Measurements from ENCODE around the gene BBS12. TPM values are rescaled to one million over a fixed set of nuclear protein-coding genes. Genes with fewer than 3 reads are reported as not detected.

BBS12 gene
- total and polyA plus RNA-seq, 2 donors (not counting 3 experiments of a cell fraction or from before 2014, with no cell fraction given) = 0.91 to 2.3 TPM

GRCh38 chr4:122701965-122702364 lies 30.5 kb upstream of the BBS12 start:
- Histone ChIP-seq H3K4me2 (ENCODE audit: insufficient read depth, low read length) (no peak overlapping the region), H3K4me1 (ENCODE audit: control insufficient read depth, extremely low read depth, insufficient read depth, low read length) (peaks cover 4% of the 10 kb centered on the region), H3K27me3 (ENCODE audit: control insufficient read depth in 2 of 2, insufficient read depth in 2 of 2, low read length in 2 of 2) (peaks cover 5 to 8% of the 10 kb centered on the region in 2 experiments), H3K36me3 (ENCODE audit: control insufficient read depth in 2 of 2, extremely low read depth in 1 of 2, insufficient read depth in 2 of 2, low read length in 2 of 2) (no peaks in the 10 kb centered on the region), H3K9me3 (replicated peaks; ENCODE audit: control insufficient read depth, insufficient read depth, low read length) (no peaks in the 10 kb centered on the region), H3K9me1 (replicated peaks; ENCODE audit: control insufficient read depth, extremely low read depth, insufficient read depth, low read length) (no peaks in the 10 kb centered on the region), H3K9ac (replicated peaks; ENCODE audit: extremely low read depth, insufficient read depth, low read length) (no peak overlapping the region), H3K79me2 (ENCODE audit: control insufficient read depth, insufficient read depth, low read length) (no peaks in the 10 kb centered on the region), H4K20me1 (replicated peaks; ENCODE audit: control insufficient read depth, extremely low read depth, insufficient read depth, low read length) (no peaks in the 10 kb centered on the region), H3K4me3 (replicated peaks in 1 of 3; ENCODE audit: insufficient read depth in 1 of 3, low read depth in 1 of 3, low read length in 3 of 3) (no peak overlapping the region), H2AFZ (ENCODE audit: low read depth, low read length) (no peak overlapping the region), H3K27ac (ENCODE audit: insufficient read depth, low read depth, low read length) (no peak overlapping the region)
- DNase-seq (ENCODE audit: low read depth, low spot score) (no peak), FAIRE-seq (no peak)
- ChIA-PET POLR2A (no interaction called here), CTCF (interaction anchor here (4.1 kb wide), 1 partner anchor 15 kb away, joined by 18 read pairs; no protein-coding TSS in a partner anchor)
- dilution Hi-C loops (cut with MboI; ENCODE audit: extremely low pct_ligation_motif_present, low sequenced_read_pairs) = no loop called here
- intact Hi-C loops (cut with micrococcal nuclease) = no loop called here
- TF ChIP-seq, protein P1, sequence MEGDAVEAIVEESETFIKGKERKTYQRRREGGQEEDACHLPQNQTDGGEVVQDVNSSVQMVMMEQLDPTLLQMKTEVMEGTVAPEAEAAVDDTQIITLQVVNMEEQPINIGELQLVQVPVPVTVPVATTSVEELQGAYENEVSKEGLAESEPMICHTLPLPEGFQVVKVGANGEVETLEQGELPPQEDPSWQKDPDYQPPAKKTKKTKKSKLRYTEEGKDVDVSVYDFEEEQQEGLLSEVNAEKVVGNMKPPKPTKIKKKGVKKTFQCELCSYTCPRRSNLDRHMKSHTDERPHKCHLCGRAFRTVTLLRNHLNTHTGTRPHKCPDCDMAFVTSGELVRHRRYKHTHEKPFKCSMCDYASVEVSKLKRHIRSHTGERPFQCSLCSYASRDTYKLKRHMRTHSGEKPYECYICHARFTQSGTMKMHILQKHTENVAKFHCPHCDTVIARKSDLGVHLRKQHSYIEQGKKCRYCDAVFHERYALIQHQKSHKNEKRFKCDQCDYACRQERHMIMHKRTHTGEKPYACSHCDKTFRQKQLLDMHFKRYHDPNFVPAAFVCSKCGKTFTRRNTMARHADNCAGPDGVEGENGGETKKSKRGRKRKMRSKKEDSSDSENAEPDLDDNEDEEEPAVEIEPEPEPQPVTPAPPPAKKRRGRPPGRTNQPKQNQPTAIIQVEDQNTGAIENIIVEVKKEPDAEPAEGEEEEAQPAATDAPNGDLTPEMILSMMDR (IDR thresholded peaks at IDR 0.05; ENCODE audit: extremely low read depth in 1 of 2, insufficient read depth in 1 of 2, low read depth in 1 of 2, low read length in 2 of 2) = no peak
- TF ChIP-seq POLR2A (IDR thresholded peaks at IDR 0.05; ENCODE audit: low read depth, low read length) (no peak), JUN (IDR thresholded peaks at IDR 0.05; ENCODE audit: borderline replicate concordance, insufficient read depth, insufficient read length, low read depth) (no peak), GATA2 (IDR thresholded peaks at IDR 0.05; ENCODE audit: insufficient read depth, insufficient read length, low read depth, low read length) (no peak), MYC (IDR thresholded peaks at IDR 0.05; ENCODE audit: low read depth, low read length) (no peak), EZH2 (IDR thresholded peaks at IDR 0.05; ENCODE audit: borderline replicate concordance, low read depth, low read length, severe bottlenecking) (no peak), POLR2AphosphoS5 (IDR thresholded peaks at IDR 0.05; ENCODE audit: insufficient read depth, low read depth, low read length) (no peak), MAX (IDR thresholded peaks at IDR 0.05; ENCODE audit: insufficient read depth, insufficient read length) (no peak)
- no TSS peak for BruUV-seq (replicated peaks)

Measured in endothelial cell of umbilical vein (primary cell).